ENCODE results near the gene CHPF2. TPM values are rescaled to one million over a fixed set of nuclear protein-coding genes. Genes with fewer than 3 reads are reported as not detected.

CHPF2 gene
- total RNA-seq, 3 donors from 2014 or later = 38.3 to 52.2 (median 41.5) TPM

- no peaks in the 10 kb centered on the region for H3K4me1 ChIP-seq (ENCODE audit: low read depth)
- TF ChIP-seq CTCF (IDR thresholded peaks at IDR 0.05) = no peak
- no peaks in the 10 kb centered on the region for H3K9me3 ChIP-seq
- no peaks in the 10 kb centered on the region for H3K36me3 ChIP-seq (ENCODE audit: low read depth)
- intact Hi-C loops (cut with DNase I, micrococcal nuclease) = no loop called here
- ATAC-seq (peak; percentile 78), DNase-seq (peak in 2 of 3 donors; percentile 49 to 52)
- H3K4me3 ChIP-seq = no peak overlapping the region
Observed at GRCh38 chr7:151276666-151277590, 44.6 kb downstream of the CHPF2 start.

GRCh38 chr7:151277631-151278030 is 45.3 kb downstream of the CHPF2 start:
- no peak for TF ChIP-seq CTCF (IDR thresholded peaks at IDR 0.05)
- no peaks in the 10 kb centered on the region for H3K36me3 ChIP-seq (ENCODE audit: low read depth)
- no peaks in the 10 kb centered on the region for H3K9me3 ChIP-seq
- no peak overlapping the region for H3K4me3 ChIP-seq
- ATAC-seq = no peak
- no peaks in the 10 kb centered on the region for H3K4me1 ChIP-seq (ENCODE audit: low read depth)
- intact Hi-C loops (cut with DNase I, micrococcal nuclease) = no loop called here
- no peak for DNase-seq

GRCh38 chr7:151278949-151279348 is 46.7 kb downstream of the CHPF2 start:
- ATAC-seq = no peak
- no peak for TF ChIP-seq CTCF (IDR thresholded peaks at IDR 0.05)
- no peak overlapping the region for H3K4me3 ChIP-seq

GRCh38 chr7:151279868-151280267 is 47.6 kb downstream of the CHPF2 start:
- no peak for DNase-seq
- no peak overlapping the region for H3K4me3 ChIP-seq
- intact Hi-C loops (cut with DNase I, micrococcal nuclease) = no loop called here
- no peak for TF ChIP-seq CTCF (IDR thresholded peaks at IDR 0.05)
- H3K4me1 ChIP-seq (ENCODE audit: low read depth) = no peaks in the 10 kb centered on the region
- H3K36me3 ChIP-seq (ENCODE audit: low read depth) = no peaks in the 10 kb centered on the region
- no peak for ATAC-seq
- H3K9me3 ChIP-seq = no peaks in the 10 kb centered on the region

More at GRCh38 chr7:151278949-151279348, 46.7 kb downstream of the CHPF2 start:
- no peaks in the 10 kb centered on the region for H3K4me1 ChIP-seq (ENCODE audit: low read depth)
- no peaks in the 10 kb centered on the region for H3K9me3 ChIP-seq
- H3K36me3 ChIP-seq (ENCODE audit: low read depth) = no peaks in the 10 kb centered on the region
- no peak for DNase-seq
- intact Hi-C loops (cut with DNase I, micrococcal nuclease) = no loop called here

GRCh38 chr7:151280388-151281019 is 48.2 kb downstream of the CHPF2 start:
- ATAC-seq = no peak
- intact Hi-C loops (cut with DNase I, micrococcal nuclease) = no loop called here
- H3K4me3 ChIP-seq = no peak overlapping the region

More at GRCh38 chr7:151280388-151281019, 48.2 kb downstream of the CHPF2 start:
- Histone ChIP-seq H3K36me3 (ENCODE audit: low read depth) (no peaks in the 10 kb centered on the region), H3K4me1 (ENCODE audit: low read depth) (no peaks in the 10 kb centered on the region), H3K9me3 (no peaks in the 10 kb centered on the region)
- no peak for DNase-seq
- no peak for TF ChIP-seq CTCF (IDR thresholded peaks at IDR 0.05)

Data from mucosa of descending colon (tissue), 3 donors.